Endothelial cell of umbilical vein (primary cell): Measurements from ENCODE around the gene ZNF84. TPM values are rescaled to one million over a fixed set of nuclear protein-coding genes. Genes with fewer than 3 reads are reported as not detected.

Experiments
- BruUV-seq: library from RNA; stranded (reverse); fragments of 400-500 nt; replicated peaks from 2 replicates; lab custom pipeline; 2021; lab: Mats Ljungman, UMichigan
- CTCF ChIA-PET: fragments of 300-600, 350-600 bp; sonication (Branson Sonifier 250); formaldehyde crosslinking; loops from one replicate; lab custom pipeline; 2021; ENCODE audit warnings: antibody characterized with exemption, inconsistent platforms; lab: Charles Lee
- POLR2A ChIA-PET: fragments of 300-600, 350-600 bp; sonication (Branson Sonifier 250); formaldehyde crosslinking; loops from one replicate; lab custom pipeline; 2021; ENCODE audit warnings: antibody characterized with exemption, inconsistent platforms; lab: Charles Lee
- DNase-seq: peaks from one replicate; pipeline ENCODE4 v3.0.0-alpha.2; 2011; ENCODE audit warnings: low read depth, low spot score
- FAIRE-seq: peaks from 2 replicates; lab custom pipeline; 2011; peaks lifted over from hg19 to GRCh38; lab: Jason Lieb, UNC
- H2AFZ ChIP-seq: 2 replicates; pipeline ENCODE4 v1.6.0; 2012; ENCODE audit warnings: low read depth, low read length, control low read depth, inconsistent platforms
- H3K27ac ChIP-seq: 2 replicates; pipeline ENCODE4 v1.5.1; 2011; ENCODE audit warnings: low read depth, mild to moderate bottlenecking, control low read depth, low read length, moderate library complexity; ENCODE audit not compliant: insufficient read depth
- H3K27me3 ChIP-seq, 2 experiments: 2 replicates each; pipeline versions ENCODE4 v1.6.0 to v1.6.1; 2011; ENCODE audit warnings: low read length in 2 of 2, mixed read lengths in 1 of 2; ENCODE audit not compliant: control insufficient read depth in 2 of 2, insufficient read depth in 2 of 2
- H3K36me3 ChIP-seq, 2 experiments: 2 replicates in 1 of 2; 3 replicates in 1 of 2; pipeline ENCODE4 v1.5.1; 2011; ENCODE audit warnings: low read length in 2 of 2, mild to moderate bottlenecking in 1 of 2, moderate library complexity in 1 of 2; ENCODE audit not compliant: control insufficient read depth in 2 of 2, insufficient read depth in 2 of 2; ENCODE audit errors: extremely low read depth in 1 of 2
- H3K4me1 ChIP-seq: 3 replicates; pipeline ENCODE4 v1.5.1; 2011; ENCODE audit warnings: mild to moderate bottlenecking, low read length; ENCODE audit not compliant: control insufficient read depth, insufficient read depth; ENCODE audit errors: extremely low read depth
- H3K4me2 ChIP-seq: 2 replicates; pipeline ENCODE4 v1.6.1; 2011; ENCODE audit warnings: low read length, control low read depth, mixed read lengths; ENCODE audit not compliant: insufficient read depth
- H3K4me3 ChIP-seq, 3 experiments: fragments of 200-600 bp in 1 of 3; sonication (generic), shearing (Covaris generic) in 1 of 3; replicated peaks in 1 of 3; 2 replicates each; pipeline ENCODE4 v1.5.1; 2011 to 2016; ENCODE audit warnings: control low read depth in 3 of 3, low read length in 3 of 3, mild to moderate bottlenecking in 2 of 3, inconsistent platforms in 1 of 3, low read depth in 1 of 3, moderate library complexity in 1 of 3; ENCODE audit not compliant: insufficient read depth in 1 of 3
- H3K79me2 ChIP-seq: 2 replicates; pipeline ENCODE4 v1.6.0; 2012; ENCODE audit warnings: low read length, inconsistent platforms; ENCODE audit not compliant: control insufficient read depth, insufficient read depth
- H3K9ac ChIP-seq: replicated peaks from 2 replicates; pipeline ENCODE3; 2011; ENCODE audit warnings: low read length, control low read depth; ENCODE audit not compliant: insufficient read depth; ENCODE audit errors: extremely low read depth
- H3K9me1 ChIP-seq: replicated peaks from 3 replicates; pipeline ENCODE4 v1.6.0; 2011; ENCODE audit warnings: mild to moderate bottlenecking, low read length; ENCODE audit not compliant: control insufficient read depth, insufficient read depth; ENCODE audit errors: extremely low read depth
- H3K9me3 ChIP-seq: replicated peaks from 2 replicates; pipeline ENCODE4 v1.5.1; 2012; ENCODE audit warnings: low read length, inconsistent platforms; ENCODE audit not compliant: control insufficient read depth, insufficient read depth
- H4K20me1 ChIP-seq: replicated peaks from 2 replicates; pipeline ENCODE3; 2011; ENCODE audit warnings: mild to moderate bottlenecking, low read length; ENCODE audit not compliant: control insufficient read depth, insufficient read depth; ENCODE audit errors: extremely low read depth
- CTCF ChIP-seq, 2 donors: IDR thresholded peaks; 1 replicate in 1 of 2; 2 replicates in 1 of 2; pipeline ENCODE4 v1.5.1; 2011; ENCODE audit warnings: low read length in 2 of 2, mild to moderate bottlenecking in 2 of 2, moderate library complexity in 2 of 2, control low read depth in 1 of 2, inconsistent platforms in 1 of 2, low read depth in 1 of 2; ENCODE audit not compliant: insufficient read depth in 1 of 2; ENCODE audit errors: extremely low read depth in 1 of 2
- EZH2 ChIP-seq: IDR thresholded peaks from 2 replicates; pipeline ENCODE4 v1.6.1; 2012; ENCODE audit warnings: borderline replicate concordance, low read depth, mild to moderate bottlenecking, moderate library complexity, low read length, inconsistent platforms; ENCODE audit not compliant: severe bottlenecking
- FOS ChIP-seq: IDR thresholded peaks from 2 replicates; pipeline ENCODE4 v1.6.1; 2011; ENCODE audit warnings: mild to moderate bottlenecking, low read length, moderate library complexity, borderline replicate concordance; ENCODE audit not compliant: insufficient read depth
- GATA2 ChIP-seq: IDR thresholded peaks from 2 replicates; pipeline ENCODE4 v1.7.0; 2011; ENCODE audit warnings: low read depth, mild to moderate bottlenecking, moderate library complexity, mixed read lengths, low read length; ENCODE audit not compliant: insufficient read length, insufficient read depth
- JUN ChIP-seq: IDR thresholded peaks from 2 replicates; pipeline ENCODE4 v1.6.1; 2011; ENCODE audit warnings: borderline replicate concordance, low read depth; ENCODE audit not compliant: insufficient read length, insufficient read depth
- MAX ChIP-seq: IDR thresholded peaks from 2 replicates; pipeline ENCODE4 v1.6.1; 2011; ENCODE audit not compliant: insufficient read depth, insufficient read length
- MYC ChIP-seq: IDR thresholded peaks from one replicate; pipeline ENCODE4 v1.6.1; 2011; ENCODE audit warnings: mild to moderate bottlenecking, low read depth, low read length
- POLR2A ChIP-seq: IDR thresholded peaks from 2 replicates; pipeline ENCODE4 v1.6.1; 2012; ENCODE audit warnings: low read depth, mild to moderate bottlenecking, control low read depth, low read length
- POLR2AphosphoS5 ChIP-seq: IDR thresholded peaks from 2 replicates; pipeline ENCODE4 v1.6.1; 2012; ENCODE audit warnings: low read depth, mild to moderate bottlenecking, control low read depth, low read length, moderate library complexity; ENCODE audit not compliant: insufficient read depth
- dilution Hi-C: fragments of 300-500 bp; cut with MboI; formaldehyde crosslinking; loops from one replicate; pipeline ENCODE4 v1.15.0; 2019; ENCODE audit warnings: low sequenced_read_pairs; ENCODE audit not compliant: extremely low pct_ligation_motif_present
- intact Hi-C: fragments of 100-400 bp; cut with micrococcal nuclease; formaldehyde crosslinking; loops from one replicate; pipeline ENCODE4 v1.10.0; 2022
- polyA plus RNA-seq, 4 experiments: library from polyadenylated mRNA; depleted of rRNA in 3 of 4; stranded (reverse) in 3 of 4; unstranded in 1 of 4; fragments of >200 nt; gene quantifications; 2 replicates each; pipeline versions ENCODE4 v1.2.1 to v1.2.3, GENCODE V29; 2011 to 2012; ENCODE audit warnings: missing spikeins in 1 of 4
- total RNA-seq: library from RNA; stranded (reverse); gene quantifications from 2 replicates; pipeline ENCODE4 v1.2.3, GENCODE V29; 2021

The ZNF84 gene
- total and polyA plus RNA-seq, 2 donors (not counting 3 experiments of a cell fraction or from before 2014, with no cell fraction given): 8.8 to 26.0 TPM

GRCh38 chr12:133080368-133081158, 43.3 kb downstream of the ZNF84 start, which contains the start of gene ZNF140:
ZNF140 (plus strand) TSS chr12:133080923; CDS start chr12:133081321, 398 bp downstream.
- Histone ChIP-seq H3K4me3 (peak within 1 kb of the TSS; percentile 55 to 82 (median 57)), H3K4me1 (peaks cover 6% of the 10 kb centered on the region), H3K4me2 (peak within 1 kb of the TSS; percentile 72), H3K9ac (peak within 1 kb of the TSS; percentile 93), H3K27ac (peak within 1 kb of the TSS; percentile 92), H4K20me1 (no peaks in the 10 kb centered on the region), H2AFZ (peak within 1 kb of the TSS; percentile 84), H3K9me3 (no peaks in the 10 kb centered on the region), H3K27me3 (no peaks in the 10 kb centered on the region), H3K9me1 (no peaks in the 10 kb centered on the region), H3K36me3 (peaks cover 3 to 6% of the 10 kb centered on the region in 2 experiments), H3K79me2 (peaks cover 11% of the 10 kb centered on the region)
- intact Hi-C loops (loop anchor here (1.0 to 5.0 kb wide), 6 partner anchors 43 to 193 kb away; partner anchors contain the start of genes CHFR, ZNF10, ZNF26 and ZNF268), dilution Hi-C loops (no loop called here)
- ChIA-PET CTCF (interaction anchor here (1.1 kb wide), 3 partner anchors 50 to 101 kb away, joined by 4 to 9 read pairs (median 4); partner anchors contain the start of genes ZNF10, ZNF268 and ZNF891), POLR2A (interaction anchor here (0.7 to 1.1 kb wide), 2 partner anchors 50 to 97 kb away, joined by 3 to 11 read pairs; partner anchors contain the start of genes ZNF10 and ZNF891)
- no peak for FAIRE-seq
- TF ChIP-seq POLR2AphosphoS5 (peak; percentile 19), POLR2A (peak; percentile 83), MYC (no peak), CTCF (IDR thresholded peaks at IDR 0.05; ENCODE audit: extremely low read depth in 1 of 2, insufficient read depth in 1 of 2, low read depth in 1 of 2, low read length in 2 of 2) (peak; percentile 11 to 42), MAX (peak; percentile 45), EZH2 (no peak), GATA2 (no peak), JUN (no peak), FOS (no peak)
- BruUV-seq: TSS peak; percentile 79
- peak; percentile 98 for DNase-seq
